C4-2B (cell line): Measurements from ENCODE around the gene SCAF8.

Source experiments
- CTCF ChIP-seq: fragments of 450-650 bp; conservative IDR thresholded peaks from 2 replicates; pipeline ENCODE4 v1.5.1; 2017; ENCODE audit warnings: mild to moderate bottlenecking
- ZFX ChIP-seq: fragments of 450-650 bp; IDR thresholded peaks from 2 replicates; pipeline ENCODE4 v1.6.1; 2017

- TF ChIP-seq CTCF (no peak), ZFX (no peak)
Observed at GRCh38 chr6:154849475-154849874, 116.3 kb downstream of the SCAF8 start.
